HG03439 (cell line): Measurements from ENCODE around the gene SNF8.

Experiments used
- ATAC-seq: cut with Tn5 transposase; IDR thresholded peaks from one replicate; pipeline ENCODE4 v1.9.1; 2021; ENCODE audit warnings: mild to moderate bottlenecking, moderate library complexity; ENCODE audit not compliant: unreplicated experiment

The SNF8 gene

GRCh38 chr17:48930435-48930873 is 14.2 kb downstream of the SNF8 start:
- ATAC-seq, result no peak

DNA sequence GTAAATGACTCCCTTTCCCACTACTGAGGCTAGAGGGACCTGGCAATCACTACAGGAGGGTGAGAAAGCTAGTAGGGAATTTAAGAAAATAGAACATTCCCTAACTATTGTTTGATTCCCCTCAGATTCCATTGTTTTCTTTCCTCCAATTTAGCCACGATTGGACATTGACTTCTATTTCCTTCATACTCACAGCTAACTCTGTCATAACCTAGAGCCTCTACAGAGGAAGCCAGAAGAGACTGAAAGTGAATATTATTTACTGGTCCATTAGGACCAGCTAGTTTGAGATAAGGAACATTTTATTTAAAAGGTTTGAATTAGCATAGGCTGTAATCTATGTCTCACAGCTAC is 14.9 kb downstream of the SNF8 start:
- ATAC-seq, result no peak

DNA sequence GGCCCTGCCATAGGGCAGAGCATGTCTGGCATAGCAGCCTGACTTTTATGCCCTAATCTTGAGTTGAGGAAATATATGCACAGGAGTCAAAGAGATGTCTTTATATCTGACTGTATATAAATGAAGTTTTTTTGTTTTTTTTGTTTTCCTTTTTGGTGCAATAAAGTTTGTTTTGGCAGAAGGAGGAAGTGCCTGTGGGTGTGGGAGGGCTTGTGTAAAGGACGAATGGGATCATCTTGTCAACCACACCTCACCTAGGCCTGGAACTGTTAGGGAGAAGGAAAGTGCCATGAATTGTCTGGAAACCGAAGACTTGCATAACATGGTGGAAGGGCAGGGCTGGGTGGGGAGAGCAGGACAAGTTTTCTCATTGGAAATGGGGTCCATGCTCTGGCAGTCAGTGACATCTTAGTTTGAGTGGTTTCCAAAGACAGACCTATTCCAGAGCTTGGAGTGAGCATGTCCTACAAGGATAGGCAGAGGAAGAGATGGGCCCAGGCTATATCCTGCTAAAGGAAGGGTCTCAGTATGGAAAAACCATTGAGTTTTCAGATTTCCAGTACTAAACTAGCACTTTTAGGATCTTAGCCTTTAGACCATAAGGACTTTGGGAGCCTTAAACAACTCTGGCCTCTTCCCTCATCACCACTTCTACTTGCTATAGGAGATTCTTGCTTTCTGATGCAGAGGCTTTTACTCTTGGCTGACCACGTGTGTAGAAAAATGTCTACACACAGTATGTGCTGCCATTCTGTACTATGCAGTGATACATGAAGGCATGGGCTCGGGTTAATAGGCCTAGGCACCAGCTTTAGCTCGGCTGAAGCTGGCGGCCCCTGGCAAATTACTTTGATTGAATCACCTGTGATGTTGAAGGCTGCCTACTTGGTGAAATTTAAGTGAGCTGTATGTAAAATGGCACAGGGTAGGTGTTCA is 15.5 kb downstream of the SNF8 start:
- no peak for ATAC-seq

DNA sequence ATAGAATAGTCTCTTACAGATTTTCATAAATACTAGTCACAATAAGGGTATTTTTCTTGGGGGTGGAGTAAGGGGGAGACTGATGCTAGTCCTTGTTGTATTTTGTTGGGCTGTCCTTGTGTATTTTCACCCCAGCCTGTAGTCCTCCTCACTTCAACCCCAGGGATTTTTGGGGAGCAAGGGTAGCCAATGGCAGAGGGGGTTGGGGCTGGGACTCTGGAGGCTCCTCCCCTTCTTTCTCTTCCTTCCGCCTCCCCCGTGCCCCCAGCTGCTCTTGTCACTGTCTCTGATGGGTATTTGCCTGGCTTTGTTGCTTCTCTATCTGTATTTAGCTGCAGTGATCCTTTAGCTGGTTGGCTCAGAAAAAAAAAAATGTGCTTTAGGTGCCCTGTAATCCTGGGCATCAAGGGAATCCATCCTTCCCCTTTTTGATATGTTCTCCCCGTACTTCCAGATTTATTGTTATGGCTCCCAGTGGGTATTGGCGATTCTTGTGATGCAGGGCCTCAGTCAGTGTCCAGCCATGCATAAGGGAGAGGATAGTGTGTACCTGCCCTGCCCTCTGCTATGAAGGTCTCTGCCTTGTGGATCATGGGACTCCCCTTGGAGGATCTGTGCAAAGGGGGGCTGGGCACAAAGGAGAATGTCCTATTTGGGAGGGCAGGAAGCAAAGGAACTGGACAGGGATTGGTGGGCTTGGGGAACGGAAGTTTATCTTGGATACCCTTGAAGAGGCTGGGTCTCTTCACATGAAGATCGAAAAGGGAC is 16.5 kb downstream of the SNF8 start:
- ATAC-seq, result no peak

- ATAC-seq, result no peak
Measured at GRCh38 chr17:48925991-48926342, 18.7 kb downstream of the SNF8 start.

DNA sequence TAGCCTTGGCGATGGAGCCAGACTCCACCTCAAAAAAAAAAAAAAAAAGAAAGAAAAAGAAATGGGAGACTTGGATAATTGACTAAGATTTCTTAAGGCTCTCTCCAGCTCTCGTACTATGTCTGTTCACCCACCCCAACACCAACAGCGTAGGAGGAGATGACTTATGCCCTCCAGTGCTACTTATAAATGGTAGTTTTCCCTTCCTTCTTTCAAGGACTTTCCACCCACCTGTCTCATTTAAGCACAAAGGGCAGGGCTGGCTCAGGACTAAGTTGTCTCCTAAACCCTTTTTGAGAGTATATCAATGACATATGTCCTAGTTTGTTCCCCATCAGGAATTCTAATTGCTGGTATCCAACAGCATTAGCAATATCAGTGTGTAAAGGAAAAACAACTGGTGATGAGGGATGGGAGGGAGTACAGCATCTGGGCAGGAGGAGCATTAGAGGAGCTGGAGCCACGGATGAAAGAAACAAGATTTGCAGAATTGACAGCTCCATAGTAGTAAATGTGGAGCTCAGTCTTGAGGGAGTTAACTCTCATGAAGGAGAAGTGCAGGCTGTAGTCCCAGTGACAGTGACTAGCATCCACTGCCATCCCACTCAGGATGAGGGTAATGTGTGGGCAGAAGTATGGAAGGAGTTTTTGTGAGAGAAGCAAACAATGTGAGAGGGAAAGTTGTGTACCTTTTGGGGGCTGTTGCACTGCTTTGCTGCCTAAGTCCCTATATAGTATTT is 19.2 kb downstream of the SNF8 start:
- no peak for ATAC-seq

GRCh38 chr17:48915459-48916282 is 29.0 kb downstream of the SNF8 start:
- ATAC-seq, result peak; percentile 76

DNA sequence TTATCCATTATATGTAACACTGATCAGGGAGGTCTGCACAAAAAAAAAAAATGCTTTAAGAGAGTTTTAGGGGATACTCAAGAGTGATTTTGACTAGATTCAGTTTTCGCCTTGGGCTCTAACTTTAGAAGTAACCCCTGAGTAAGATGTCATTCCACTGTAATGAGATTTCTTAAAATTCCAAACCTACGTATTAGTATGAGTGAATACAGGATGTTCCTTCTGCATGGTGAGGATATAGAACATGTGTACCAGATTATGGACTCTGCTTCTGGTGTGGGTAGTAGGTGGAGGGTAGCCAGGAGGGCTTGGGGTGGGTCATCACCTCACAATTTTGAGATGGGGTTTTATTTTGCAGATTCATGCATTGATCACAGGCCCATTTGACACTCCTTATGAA is 32.2 kb downstream of the SNF8 start:
- ATAC-seq, result no peak

DNA sequence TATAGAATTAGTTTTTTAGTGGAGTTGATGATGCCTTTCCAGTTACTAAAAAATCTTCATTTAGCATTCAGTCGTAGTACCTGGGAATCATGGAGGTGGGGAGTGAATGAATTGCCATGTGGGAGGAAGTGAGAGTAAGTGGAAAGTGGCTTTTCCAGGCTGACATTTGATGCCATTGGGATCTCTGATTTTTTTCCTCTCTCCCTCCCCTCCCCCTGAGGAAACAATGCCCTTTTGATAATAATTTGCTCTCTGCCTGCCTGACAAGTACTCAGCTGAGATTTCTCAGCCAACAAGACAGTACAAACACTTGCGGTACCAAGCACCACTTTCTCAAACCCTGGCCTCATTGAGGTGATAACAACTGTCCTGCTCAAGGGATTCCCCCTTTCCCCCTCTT is 34.3 kb downstream of the SNF8 start:
- ATAC-seq, result no peak

DNA sequence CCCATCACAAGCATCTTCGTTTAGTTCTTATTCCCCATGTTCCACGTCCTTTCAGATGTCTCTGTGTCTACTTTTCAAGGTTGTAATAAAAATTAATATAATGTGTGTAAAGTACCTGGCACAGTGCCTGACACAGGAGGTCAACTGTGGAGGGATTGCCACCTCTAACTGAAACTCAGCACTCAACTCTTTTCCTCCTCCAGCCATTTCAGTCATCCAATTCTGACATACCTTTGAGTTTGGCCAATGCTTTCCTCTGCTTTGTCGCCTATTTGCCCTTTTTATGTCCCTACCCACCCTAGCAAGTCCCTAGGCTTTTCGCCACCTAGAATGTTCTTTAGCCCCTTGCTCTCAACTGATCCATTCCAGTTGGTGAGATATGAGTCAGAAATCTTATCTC is 34.9 kb downstream of the SNF8 start:
- ATAC-seq, result no peak

DNA sequence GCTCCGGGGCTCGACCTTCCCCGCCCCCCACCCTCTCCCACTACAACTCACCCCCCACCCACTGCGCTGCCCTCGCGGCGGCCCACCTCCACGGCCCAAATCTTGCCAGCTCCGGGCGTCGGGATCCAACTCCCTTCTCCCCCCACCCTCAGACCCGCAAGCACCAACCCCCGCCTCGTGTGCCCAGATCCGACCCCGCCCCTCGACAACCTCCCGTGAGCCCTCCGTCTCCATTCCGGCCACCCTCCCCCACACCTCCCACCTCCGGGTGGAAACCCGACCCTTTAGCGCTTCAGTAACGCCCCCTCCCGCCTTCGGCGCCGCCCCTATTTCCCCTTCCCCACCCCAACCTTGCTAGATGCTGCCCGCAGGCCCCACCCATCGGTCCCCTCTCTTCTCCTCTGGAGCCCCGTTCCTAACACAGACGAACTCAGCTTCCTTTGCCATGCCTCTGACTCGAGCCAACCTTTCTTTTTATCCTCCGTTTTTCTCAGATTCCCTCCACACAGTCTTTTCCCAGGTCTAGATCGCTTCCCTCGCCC is 35.7 kb downstream of the SNF8 start:
- ATAC-seq, result peak; percentile 21

GRCh38 chr17:48908047-48908843 is 36.4 kb downstream of the SNF8 start, which contains the start of gene UBE2Z:
UBE2Z (plus strand) TSS chr17:48908407; CDS start chr17:48908504, 97 bp downstream.
- peak; percentile 83 for ATAC-seq

DNA sequence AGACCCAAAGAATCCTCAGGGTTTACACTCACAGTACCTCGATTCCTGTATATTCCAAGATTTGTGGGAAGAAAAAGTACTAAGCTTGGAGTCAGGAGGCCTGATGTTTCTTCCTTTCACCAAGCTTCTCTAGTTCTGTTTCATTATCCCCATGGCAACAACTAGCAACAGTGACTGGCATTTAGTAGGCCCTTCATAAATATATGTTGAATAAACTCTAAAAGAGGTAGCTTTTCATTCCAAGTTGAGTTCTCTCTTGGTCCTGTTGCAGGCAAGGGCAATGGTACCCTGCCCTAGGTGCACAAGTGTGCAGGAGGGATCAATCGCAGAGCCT is 37.0 kb downstream of the SNF8 start:
- no peak for ATAC-seq

- no peak for ATAC-seq
Measured at GRCh38 chr17:48905987-48906515, 38.6 kb downstream of the SNF8 start.

DNA sequence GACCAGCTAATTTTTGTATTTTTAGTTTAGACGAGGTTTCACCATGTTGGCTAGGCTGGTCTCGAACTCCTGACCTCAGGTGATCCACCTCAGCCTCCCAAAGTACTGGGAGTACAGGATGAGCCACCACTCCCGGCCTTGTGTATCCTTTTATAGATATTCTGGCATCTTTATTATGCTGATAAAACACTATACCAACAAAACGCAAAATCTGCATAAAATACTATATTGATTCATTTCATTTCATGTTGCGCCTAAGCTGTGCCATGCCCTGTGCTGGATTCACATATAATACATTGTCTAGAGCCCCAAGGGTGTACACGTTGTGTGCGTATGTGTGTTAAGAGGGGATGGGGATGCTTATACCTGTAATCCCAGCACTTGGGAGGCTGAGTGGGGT is 40.2 kb downstream of the SNF8 start:
- no peak for ATAC-seq

- no peak for ATAC-seq
Measured at GRCh38 chr17:48903401-48903800, 41.2 kb downstream of the SNF8 start.

GRCh38 chr17:48901241-48901640 is 43.4 kb downstream of the SNF8 start:
- no peak for ATAC-seq

GRCh38 chr17:48894886-48895285 is 49.8 kb downstream of the SNF8 start:
- ATAC-seq, result no peak
